ENCODE results near the gene FOXJ1.

The FOXJ1 gene

GRCh38 chr17:76150712-76151622 lies 9.9 kb upstream of the FOXJ1 start:
- DNase-seq (ENCODE audit: low read depth, low spot score) = no peak
- TF ChIP-seq CTCF (IDR thresholded peaks at IDR 0.05; ENCODE audit: low read depth, low read length) = no peak
- no peak overlapping the region for H3K4me3 ChIP-seq (ENCODE audit: low read depth, low read length)
- in situ Hi-C loops (cut with HindIII; ENCODE audit: low sequenced_read_pairs) = no loop called here

GRCh38 chr17:76149214-76149613 lies 8.2 kb upstream of the FOXJ1 start:
- TF ChIP-seq CTCF (IDR thresholded peaks at IDR 0.05; ENCODE audit: low read depth, low read length) = no peak
- in situ Hi-C loops (cut with HindIII; ENCODE audit: low sequenced_read_pairs) = no loop called here
- no peak for DNase-seq (ENCODE audit: low read depth, low spot score)
- H3K4me3 ChIP-seq (ENCODE audit: low read depth, low read length) = no peak overlapping the region

GRCh38 chr17:76148015-76148326 lies 6.9 kb upstream of the FOXJ1 start:
- TF ChIP-seq CTCF (IDR thresholded peaks at IDR 0.05; ENCODE audit: low read depth, low read length) = no peak
- no peak for DNase-seq (ENCODE audit: low read depth, low spot score)
- in situ Hi-C loops (cut with HindIII; ENCODE audit: low sequenced_read_pairs) = no loop called here

GRCh38 chr17:76147211-76148014 lies 6.4 kb upstream of the FOXJ1 start:
- no peak overlapping the region for H3K4me3 ChIP-seq (ENCODE audit: low read depth, low read length)
- TF ChIP-seq CTCF (IDR thresholded peaks at IDR 0.05; ENCODE audit: low read depth, low read length) = peak; percentile 63
- DNase-seq (ENCODE audit: low read depth, low spot score) = peak; percentile 32
- in situ Hi-C loops (cut with HindIII; ENCODE audit: low sequenced_read_pairs) = no loop called here

More at GRCh38 chr17:76148015-76148326, 6.9 kb upstream of the FOXJ1 start:
- no peak overlapping the region for H3K4me3 ChIP-seq (ENCODE audit: low read depth, low read length)

GRCh38 chr17:76146053-76146851 lies 5.2 kb upstream of the FOXJ1 start:
- in situ Hi-C loops (cut with HindIII; ENCODE audit: low sequenced_read_pairs) = no loop called here
- no peak overlapping the region for H3K4me3 ChIP-seq (ENCODE audit: low read depth, low read length)
- TF ChIP-seq CTCF (IDR thresholded peaks at IDR 0.05; ENCODE audit: low read depth, low read length) = no peak
- DNase-seq (ENCODE audit: low read depth, low spot score) = no peak
